Stimulated activated CD8-positive, alpha-beta memory T cell treated with anti-CD3 and anti-CD28 coated beads, Interleukin-7, amount 100 ng/mL, for 4 hours (primary cell): Measurements from ENCODE around the gene CCDC158.
"Not testable (repeated sequence)": the region's sequence is repeated elsewhere in the genome, so short reads cannot be mapped to it uniquely, and the experiment has no call there.

Source experiments
- DNase-seq, 2 donors: peaks; one replicate each; pipeline ENCODE4 v3.0.0-alpha.2; 2020; ENCODE audit warnings: low read depth in 2 of 2

The CCDC158 gene

DNA sequence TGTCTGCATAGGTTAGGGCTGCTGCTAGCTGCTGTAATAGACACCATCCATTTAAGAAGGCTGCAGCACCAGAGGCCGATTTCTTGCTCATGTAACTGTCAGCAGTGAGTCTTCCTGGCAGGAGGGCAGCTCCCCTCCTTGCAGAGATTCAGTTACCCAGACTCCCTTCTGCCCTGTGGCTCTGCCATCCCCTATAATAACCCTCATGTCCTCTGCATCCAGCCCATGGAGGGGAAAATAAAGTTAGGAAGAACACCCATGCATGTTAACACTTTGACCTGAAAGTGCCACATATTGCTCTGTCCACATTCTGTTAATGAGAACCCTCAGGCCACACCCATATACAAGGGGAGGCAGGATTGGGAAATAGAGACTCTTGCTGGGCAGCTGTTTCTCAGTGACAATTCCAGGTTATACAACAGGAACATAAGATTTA is 109.0 kb downstream of the CCDC158 start:
- no peak for DNase-seq

DNA sequence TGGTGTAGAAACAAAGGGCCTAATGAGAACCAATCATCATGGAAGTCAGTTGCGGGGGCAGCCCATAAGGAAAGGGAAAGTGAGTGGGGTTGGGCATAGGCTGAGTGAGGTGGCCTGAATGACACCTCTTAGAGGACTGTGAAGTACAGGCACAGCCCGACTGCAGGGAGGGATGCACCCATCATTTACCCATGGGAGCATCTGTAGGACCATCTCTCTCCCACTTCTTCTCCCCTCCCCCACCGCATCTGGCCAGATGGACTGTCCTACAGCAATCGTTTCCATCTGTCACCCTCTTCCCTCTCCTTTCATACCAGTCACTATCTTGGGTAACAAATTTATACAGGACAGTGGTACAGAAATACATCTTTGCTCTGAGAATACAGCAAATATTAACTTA is 110.3 kb downstream of the CCDC158 start:
- DNase-seq: no peak

DNA sequence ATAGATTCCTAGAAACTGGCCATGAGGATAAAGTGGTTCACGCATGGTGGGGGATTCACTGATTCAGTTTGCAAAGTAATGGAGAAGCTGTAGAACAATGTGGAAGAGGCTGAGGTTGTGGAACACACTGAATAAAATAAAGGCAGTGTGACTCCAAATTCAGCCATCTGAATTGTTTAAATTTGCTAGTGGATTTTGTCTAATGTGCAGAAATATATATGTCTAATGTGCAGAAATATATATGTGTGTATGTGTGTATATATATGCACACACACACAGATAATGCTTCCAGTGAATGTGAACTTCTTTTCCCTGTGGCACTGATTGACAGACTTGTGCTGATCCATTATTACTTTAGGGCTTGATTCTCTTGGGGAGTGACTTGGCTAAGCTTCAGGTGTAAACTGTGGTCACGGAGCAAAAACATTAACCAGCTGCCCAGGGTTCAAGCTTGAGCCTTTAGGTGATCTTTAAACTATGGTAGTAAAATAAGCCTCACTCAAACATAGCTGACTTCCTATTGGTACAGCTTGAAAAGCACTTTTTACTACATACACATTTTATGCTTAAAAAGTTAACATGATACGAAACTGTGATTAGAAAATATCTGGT is 110.9 kb downstream of the CCDC158 start:
- DNase-seq: no peak

DNA sequence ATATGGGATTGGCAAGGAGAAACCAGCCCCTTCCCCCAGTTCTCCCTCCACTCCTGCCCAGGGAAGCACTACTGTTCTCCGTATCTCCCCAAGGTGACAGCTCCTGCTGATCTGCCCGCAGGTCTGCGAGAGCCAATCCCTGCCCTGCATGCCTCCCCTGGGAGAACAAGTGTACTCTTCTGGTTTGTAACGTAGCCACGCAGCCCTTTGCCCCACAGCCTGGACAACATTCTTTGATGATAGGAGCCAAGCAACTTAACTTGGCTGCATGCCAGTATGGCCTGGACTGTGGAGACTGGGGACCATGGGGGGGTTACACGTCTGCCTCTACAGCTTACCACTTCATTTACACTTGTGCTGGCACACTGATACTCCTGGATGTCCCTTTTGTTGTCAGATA is 112.4 kb downstream of the CCDC158 start:
- no peak for DNase-seq

DNA sequence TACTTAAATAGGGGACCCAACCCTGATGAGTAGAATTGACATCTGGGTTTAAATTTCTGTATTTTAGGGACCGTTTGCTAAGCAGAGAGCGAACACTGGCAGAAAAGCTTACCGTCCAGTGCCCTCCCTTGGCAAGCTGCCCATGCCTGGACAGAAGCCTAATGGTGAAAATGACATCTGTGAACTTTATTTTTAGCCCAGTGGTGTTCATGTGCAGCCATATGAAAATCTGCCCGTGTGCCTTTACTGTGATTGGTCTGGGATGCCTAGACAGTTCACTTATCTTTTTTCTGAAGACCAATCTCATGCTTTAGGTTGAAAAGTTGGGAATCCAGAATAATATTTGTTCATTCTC is 113.3 kb downstream of the CCDC158 start:
- DNase-seq: no peak

DNA sequence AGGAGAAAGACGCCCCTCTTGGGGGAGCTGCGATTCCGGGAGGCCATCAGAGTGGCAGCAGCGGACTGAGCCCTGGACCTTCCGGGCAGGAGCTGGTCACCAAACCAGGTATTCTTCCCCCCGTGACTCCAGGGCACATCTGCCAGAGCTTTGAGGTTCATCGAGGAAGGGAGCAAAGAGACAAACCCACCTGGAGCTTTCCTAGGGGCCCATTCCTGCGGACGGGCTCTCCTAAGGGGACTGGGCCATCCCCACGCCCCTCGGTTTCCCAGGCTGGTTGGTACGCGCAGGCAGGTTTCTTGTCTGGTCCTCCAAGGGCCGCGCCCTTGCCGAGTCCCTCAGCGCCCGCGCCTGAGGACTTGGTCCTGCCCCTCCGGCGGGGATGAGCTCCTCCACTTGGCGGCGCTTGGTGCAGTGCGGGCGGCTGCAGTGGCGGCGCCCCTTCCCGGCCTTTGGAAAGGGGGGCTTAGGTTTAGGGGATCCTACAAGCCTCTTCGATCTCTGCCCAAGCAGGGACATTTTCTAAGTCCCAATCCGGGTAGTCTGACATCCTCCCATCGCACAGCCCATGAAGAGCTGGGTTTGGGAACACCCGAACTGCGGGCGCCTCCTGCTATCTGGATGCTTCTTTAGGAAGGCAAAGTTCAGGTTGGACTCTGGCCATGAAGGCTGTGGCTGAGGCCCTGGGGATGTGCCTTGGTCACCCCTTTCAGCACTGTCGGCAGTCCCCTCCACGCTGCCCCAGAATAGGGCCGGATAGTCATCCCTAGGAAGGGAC is 113.9 kb downstream of the CCDC158 start:
- DNase-seq: no peak

DNA sequence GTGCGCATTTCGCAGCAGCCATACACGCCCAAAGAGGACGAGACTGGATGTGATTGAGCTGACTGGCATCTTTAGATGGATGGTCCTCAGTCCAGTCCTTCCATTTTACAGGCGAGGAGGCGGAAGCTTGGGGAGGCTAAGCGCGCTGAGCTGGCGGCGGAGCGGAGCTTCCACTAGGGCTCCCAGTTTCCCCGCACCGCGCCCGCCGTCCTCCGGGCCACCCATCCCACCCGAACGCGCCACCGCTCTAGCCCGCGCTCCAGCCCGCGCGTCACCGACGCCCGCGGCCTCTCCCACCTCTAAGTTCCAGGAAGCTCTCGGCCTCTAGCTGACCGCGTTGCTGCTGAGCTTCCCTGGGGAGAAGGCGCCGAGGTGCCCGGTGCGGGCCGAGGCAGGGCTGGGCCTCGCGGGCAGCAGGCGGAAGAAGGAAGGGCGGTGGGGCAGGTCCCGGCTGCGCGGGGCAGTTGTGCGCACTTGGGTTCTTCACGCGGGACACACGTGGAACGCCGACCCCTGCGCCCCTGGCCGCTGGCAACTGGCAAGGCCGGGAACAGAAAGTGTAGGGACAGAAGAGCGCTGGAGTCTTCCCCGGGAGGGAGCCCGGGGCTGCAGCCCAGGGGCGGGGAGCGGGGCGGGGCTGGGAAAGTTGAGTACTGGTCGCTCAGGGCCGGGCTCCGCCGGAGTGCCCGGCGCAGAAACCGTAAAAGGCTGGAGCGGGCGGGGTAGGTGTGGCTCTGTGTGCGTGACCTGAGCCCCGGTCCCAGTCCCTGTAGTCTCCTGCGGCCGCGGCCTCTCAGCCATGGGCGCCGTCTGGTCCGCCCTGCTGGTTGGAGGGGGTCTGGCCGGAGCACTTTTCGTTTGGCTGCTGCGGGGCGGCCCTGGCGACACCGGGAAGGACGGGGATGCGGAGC is 114.7 kb downstream of the CCDC158 start, which contains the start of gene STBD1:
STBD1 (plus strand) TSS at position 763 of the 911 bp plus-strand sequence; CDS start at position 800, 37 bp downstream.
- DNase-seq: no peak

DNA sequence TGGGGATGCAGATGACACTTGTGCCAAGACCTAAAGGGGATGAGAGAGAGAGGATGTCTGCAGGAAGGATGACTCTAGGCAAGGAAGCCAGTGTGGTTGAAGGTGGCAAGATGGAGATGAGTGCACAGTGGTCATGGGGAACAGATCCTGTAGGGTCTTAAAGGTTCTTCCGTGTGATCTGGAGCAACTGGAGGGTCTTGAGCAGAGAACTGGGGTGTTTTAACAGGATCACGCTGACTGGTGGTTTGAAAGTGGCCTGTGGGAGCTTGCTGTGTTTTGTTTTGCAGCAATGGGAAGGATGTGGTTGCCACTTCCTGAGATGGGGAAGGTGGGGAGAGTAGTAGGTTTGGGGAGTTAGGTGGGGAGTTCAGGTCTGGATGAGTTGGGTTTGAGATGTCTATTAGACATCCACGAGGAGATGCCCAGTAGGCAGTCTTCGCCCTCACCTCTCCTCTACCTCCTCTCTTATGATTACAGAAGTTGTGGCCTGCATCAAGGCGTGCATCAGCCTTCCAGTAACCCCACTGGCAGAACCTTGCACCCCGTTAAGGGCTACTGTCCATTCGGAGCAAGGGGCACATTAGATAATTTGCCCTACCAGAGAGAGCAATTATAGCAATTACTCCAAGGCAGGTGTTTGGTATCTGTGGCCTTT is 115.8 kb downstream of the CCDC158 start:
- DNase-seq: no peak

DNA sequence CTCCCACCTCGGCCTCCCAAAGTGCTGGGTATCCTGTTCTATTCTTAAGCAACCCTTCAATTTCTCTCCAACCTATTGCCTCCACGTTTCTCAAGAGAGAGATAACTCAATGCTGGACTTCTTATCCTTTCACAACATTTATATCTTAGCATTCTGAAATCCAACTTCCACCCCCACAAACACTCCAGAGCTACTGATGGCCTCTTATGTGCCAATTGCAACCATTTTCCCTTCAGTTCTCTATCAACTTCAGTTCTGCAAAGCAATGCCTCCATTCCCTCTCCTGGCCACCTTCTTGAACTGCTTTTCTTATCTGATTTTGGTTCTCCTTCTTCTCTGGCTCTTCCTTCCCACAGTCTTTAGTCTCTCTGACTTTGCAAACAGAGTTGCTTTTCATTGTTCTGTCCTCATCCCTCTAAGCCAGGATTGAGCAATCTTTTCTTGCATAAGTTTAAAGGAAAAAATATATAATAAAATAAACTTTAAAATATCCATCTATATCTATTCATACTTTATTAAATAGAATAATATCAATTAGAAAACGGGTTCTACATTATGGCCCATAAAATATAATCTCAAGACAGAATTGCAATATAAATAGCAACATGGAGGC is 118.0 kb downstream of the CCDC158 start:
- DNase-seq: no peak

DNA sequence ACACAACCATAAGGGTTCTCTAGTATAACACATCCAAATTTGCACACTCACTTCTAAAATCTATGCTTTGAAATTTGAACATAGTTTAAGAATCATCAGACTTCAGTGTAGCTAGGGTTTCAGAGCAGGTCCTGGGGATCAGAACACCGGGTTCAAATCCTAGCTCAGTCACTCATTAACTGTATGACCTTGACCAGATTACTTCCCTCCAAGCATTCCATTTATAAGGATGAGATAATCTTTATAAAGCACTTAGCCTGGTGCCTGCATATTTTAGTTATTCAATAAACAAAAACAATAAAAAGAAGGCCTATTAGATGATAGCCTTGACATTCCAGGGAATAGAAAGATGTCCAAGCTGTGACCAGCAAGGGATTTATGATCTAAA is 119.2 kb downstream of the CCDC158 start:
- no peak for DNase-seq

DNA sequence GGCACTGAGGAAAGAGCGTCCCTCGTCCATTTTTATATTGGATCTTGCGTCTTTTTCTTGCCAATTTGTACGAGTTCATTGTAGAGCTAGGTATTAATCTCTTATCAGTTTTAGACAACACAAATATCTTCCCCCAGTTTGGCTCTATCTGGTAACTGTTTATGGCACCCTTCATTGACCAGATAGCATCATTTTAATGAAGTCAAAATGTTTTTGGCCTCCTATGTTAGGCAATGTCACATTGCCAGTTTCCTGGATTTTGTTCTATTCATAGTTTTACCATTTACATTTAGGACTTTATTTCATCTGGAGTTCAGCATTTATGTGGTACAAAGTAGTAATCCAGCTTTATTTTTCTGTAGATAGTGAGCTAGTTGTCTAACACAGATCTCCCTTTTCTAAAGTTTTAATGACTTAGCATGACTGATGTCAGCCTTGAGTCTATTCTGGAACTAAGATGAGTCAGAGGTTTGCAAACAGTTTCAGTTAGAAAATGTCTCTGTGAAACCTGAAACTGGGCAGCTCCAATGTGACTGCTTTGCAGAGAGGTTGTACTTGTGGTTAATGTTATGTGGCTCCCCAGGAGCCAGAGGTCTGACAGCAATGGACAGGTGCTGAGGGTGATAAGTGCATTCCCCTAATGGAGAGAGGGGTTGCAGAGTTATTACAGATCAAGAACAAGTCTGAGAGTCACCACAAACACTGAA is 119.7 kb downstream of the CCDC158 start:
- DNase-seq: no peak

DNA sequence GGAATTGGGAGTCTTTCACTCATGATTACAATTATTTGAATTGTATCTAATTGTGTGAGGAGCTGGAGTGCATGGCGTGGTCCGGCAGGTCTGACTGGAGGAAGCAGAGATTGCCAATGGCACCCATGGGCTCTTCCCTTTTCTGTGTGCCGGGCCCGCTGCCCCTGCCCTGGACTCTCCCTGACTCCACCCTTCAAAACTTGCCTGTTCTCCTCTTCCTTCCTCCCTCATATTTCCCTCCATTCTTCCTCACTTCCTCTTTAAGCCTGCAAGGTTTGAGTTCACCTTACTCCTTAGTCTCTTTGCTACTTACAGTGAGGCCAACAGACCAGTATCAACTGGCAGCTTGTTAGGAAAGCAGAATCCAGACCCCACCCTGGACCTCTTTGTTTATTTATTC is 120.9 kb downstream of the CCDC158 start:
- DNase-seq: no peak

DNA sequence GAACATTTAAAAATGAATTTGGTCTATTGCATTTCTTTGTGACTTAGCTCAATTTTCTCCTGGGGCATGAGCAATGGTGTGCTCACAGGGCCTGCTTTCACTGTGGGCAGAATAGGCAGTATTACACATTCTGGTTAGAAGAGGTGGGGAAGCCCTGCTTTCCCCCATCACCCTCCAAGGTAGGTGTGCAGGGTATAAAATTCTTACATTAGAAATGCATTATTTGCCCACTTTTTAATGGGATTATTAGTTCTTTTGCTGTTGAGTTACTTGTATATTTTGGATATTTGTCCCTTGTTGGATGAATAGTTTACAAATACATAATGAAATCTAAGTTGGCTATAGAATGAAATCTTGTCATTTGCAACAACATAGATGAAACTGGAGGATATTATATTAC is 122.7 kb downstream of the CCDC158 start:
- no peak for DNase-seq

DNA sequence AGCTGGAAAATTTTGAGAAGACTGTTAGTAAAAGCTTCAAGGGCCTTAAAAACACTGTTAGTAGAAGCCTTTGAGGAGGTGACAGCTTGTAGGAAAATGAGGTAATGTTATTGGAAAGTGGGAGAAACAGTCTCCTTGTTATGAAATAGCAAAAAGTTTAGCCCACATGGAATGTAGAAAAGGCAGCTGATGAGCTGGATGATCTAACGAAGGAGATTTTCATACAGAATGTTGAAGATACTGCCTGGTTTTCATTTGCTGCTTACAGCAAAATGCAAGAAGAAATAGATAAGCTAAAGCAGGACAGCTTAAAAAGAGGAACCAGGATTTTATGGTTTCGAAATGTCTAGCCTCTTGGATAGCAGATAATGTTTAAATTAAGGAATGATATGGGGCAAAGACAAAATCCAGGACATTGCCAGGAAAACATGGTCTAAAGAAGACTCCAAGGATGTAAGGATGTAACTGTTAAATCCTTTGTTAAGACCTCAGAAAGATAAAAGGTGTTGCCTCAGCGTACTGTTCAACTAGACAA is 124.6 kb downstream of the CCDC158 start:
- DNase-seq: no peak

DNA sequence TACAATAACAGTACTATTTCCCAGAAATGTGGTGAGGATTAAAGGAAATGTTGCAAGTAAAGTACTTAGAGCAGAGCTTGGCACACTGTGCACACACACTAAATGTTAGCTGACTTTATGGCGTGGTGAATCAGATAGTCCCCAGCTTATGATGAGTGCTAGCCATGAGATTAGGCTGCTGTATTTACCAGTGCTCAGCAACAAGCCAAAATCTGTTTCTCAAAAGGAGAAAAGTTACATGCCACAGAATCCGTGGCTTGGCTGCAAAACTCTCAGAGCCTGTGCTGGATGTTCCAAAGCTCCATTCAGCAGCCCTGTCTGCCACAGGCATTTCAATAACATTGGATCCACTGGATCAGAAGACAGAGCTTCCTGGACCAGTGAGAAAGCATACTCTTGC is 127.2 kb downstream of the CCDC158 start:
- no peak for DNase-seq

DNA sequence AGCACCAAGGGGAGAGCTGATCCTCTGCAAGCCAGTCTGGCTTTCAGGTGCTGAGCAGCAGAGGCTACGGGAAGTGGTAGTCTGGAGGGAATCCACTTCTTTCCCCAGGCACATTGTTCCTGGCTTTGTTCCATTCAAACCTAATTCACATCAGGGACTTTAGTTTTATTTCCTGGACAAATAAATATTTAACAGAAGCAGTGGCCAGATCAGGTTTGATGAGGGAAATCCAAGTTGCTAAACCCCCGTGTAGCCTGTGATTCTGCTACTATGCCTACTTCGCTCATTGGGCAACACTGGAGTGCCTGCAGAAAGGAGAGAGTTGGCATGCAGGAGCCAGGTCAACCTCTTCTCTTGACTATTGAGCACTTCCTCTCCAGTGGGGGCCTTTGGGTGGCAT is 128.2 kb downstream of the CCDC158 start:
- DNase-seq: no peak

DNA sequence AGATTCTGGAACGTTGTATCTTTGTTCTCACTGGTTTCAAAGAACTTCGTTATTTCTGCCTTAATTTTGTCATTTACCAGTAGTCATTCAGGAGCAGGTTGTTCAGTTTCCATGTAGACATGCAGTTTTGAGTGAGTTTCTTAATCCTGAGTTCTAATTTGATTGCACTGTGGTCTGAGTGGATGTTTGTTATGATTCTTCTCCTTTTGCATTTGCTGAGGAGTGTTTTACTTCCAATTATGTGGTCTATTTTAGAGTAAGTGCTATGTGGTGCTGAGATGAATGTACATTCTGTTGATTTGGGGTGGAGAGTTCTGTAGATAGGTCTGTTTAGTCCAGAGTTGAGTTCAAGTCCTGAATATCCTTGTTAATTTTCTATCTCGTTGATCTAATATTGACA is 133.1 kb downstream of the CCDC158 start:
- not testable (repeated sequence) for DNase-seq

DNA sequence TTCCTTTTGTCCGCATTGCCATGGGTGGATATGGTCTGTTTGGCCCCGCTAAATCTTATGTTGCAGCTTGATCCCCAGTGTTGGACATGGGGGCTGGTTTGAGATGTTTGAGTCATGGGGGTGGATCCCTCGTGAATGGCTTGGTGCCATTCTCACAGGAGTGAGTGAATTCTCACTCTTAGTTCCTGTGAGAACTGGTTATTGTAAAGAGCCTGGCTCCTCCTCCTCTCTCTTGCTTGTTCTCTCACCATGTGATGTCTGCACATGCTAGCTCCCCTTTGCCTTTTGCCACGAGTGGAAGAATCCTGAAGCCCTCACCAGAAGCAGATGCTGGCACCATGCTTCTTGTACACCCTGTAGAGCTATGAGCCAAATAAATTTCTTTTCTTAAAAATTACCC is 137.0 kb downstream of the CCDC158 start:
- no peak for DNase-seq

DNA sequence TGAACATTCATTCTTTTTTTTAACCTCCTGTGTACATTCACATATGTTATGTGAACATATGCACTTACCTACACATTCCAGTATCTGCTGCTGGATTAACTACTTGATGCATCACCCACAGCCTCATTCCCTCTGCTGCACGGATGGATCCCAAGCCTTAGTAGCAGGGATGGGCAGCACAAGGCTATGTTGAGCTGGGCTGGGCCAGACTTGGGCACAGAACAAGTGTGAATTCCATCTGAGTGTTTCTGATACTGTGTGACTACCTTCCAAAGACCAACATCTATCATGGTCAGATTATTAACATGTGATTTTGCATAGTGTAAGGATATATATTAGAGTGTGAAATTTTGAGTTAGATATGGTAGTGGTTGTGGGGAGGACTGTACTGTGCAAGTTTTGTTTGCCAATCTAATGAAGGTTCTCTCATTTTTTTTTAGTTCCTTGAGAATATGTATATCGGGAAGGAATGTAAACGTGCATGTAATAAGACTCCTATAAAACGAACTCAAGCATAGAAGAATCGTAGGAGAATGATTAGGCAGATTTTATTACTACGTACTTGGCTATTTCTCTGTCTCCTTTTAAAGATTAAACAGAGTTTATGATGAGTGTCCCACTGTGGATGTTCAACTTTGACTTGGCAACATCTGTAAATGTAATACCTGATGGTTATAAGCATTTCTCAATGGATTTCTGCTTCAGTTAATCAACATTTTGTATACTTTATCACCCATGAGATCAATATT is 137.8 kb downstream of the CCDC158 start:
- DNase-seq: no peak

DNA sequence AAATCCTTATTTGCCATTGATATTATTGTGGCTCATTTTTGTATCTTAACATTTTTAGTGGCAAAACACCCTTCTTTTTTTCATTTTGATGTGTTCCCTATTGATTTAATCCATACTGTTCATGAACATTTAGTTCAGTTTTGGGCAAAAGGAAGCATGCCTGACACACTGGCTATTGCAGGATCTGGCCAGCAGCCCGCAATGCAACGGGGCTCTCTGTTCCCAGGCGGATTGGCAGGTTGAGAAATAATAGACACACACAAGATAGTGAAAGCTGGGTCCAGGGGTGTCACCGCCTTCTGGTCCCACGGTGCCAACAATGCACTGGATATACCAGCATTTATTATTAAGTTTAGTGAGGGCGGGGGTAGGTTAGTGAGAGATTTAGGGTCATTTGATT is 139.3 kb downstream of the CCDC158 start:
- not testable (repeated sequence) for DNase-seq
